Renal cortex interstitium (tissue), 15 donors: ENCODE measurements around the gene SIX6. TPM values are rescaled to one million over a fixed set of nuclear protein-coding genes. Genes with fewer than 3 reads are reported as not detected.
"Not testable (repeated sequence)": the region's sequence is repeated elsewhere in the genome, so short reads cannot be mapped to it uniquely, and the experiment has no call there.

Experiments used
- DNase-seq, 11 donors: peaks; one replicate each; pipeline ENCODE4 v3.0.0-alpha.2; 2013; ENCODE audit warnings: low read depth in 9 of 11, low spot score in 4 of 11; ENCODE audit errors: extremely low read depth in 1 of 11
- long read RNA-seq, 16 experiments: transcript quantifications; one replicate each; lab custom pipeline, GENCODE V29; 2026
- polyA plus RNA-seq, 3 donors: library from polyadenylated mRNA; unstranded; fragments of 120-200 nt; gene quantifications; one replicate each; pipeline ENCODE4 v1.2.1, GENCODE V29; 2013; ENCODE audit not compliant: insufficient read length in 3 of 3

Gene SIX6
- under 1 TPM in 1 of 3 donors, not detected in 2; 0.05 TPM for polyA plus RNA-seq
- long read RNA-seq, donor 1, result 0 reads
- long read RNA-seq, donor 2, result 0 reads
- long read RNA-seq, donor 3, result 0 reads
- long read RNA-seq, donor 4, result 0 reads
- long read RNA-seq, donor 5, result 0 reads
- long read RNA-seq, donor 6, result 0 reads
- long read RNA-seq, donor 7, result 0 reads
- long read RNA-seq, donor 8, result 0 reads
- long read RNA-seq, donor 9, result 0 reads
- long read RNA-seq, donor 10, result 0 reads
- long read RNA-seq, donor 11, result 0 reads
- long read RNA-seq, donor 12, result 0 reads
- long read RNA-seq, donor 13, result 0 reads
- long read RNA-seq, donor 14, result 0 reads
- long read RNA-seq, donor 15, result 0 reads
- long read RNA-seq, donor 16, result 0 reads

- DNase-seq, result peak in 2 of 11 donors; percentile 36 to 63
Measured at GRCh38 chr14:60508707-60509437, at the start of gene SIX6. TSS of gene SIX6 (plus strand) at chr14:60509146. CDS start at chr14:60509399, 253 bp downstream.

DNA sequence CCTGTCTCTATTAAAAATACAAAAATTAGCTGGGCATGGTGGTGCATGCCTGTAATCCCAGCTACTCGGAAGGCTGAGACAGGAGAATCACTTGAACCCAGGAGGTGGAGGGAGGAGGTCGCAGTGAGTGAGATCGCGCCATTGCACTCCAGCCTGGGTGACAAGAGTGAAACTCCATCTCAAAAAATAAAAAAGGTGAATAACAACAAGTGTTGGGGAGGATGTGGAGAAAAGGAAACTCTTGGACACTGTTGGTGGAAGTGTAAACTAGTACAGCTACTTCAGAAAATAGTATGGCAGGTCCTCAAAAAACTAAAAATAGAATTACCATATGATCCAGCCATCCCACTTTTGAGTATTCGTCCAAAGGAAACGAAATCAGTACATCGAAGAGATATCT is 28.7 kb upstream of the SIX6 start:
- not testable (repeated sequence) for DNase-seq

- no peak for DNase-seq
Measured at GRCh38 chr14:60482743-60483142, 26.2 kb upstream of the SIX6 start.

GRCh38 chr14:60485057-60485597 is 23.8 kb upstream of the SIX6 start:
- DNase-seq, result no peak

GRCh38 chr14:60485598-60486251 is 23.2 kb upstream of the SIX6 start, which contains the start of gene C14orf39:
TSS of gene C14orf39 (minus strand) at chr14:60486063. CDS start at chr14:60485078, 985 bp downstream.
- peak in 5 of 11 donors; percentile 42 to 68 (median 62) for DNase-seq

DNA sequence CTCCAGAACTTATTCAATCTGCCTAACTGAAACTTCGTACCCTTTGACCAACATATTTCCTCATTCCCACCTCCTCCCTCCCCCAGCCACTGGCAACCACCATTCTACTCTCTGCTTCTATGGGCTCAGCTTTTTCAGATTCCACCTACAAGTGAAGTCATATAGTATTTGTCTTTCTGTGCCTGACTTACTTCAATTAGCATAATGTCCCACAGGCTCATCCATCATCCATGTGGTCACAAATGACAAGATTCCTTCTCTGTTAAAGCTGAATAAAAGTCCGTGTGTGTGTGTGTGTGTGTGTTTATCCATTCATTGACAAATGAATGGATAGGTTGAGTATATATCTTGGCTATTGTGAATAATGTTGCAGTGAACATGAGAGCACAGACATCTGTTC is 21.7 kb upstream of the SIX6 start:
- DNase-seq, result no peak

- no peak for DNase-seq
Measured at GRCh38 chr14:60488175-60488574, 20.8 kb upstream of the SIX6 start.

GRCh38 chr14:60490270-60490669 is 18.7 kb upstream of the SIX6 start:
- no peak for DNase-seq

DNA sequence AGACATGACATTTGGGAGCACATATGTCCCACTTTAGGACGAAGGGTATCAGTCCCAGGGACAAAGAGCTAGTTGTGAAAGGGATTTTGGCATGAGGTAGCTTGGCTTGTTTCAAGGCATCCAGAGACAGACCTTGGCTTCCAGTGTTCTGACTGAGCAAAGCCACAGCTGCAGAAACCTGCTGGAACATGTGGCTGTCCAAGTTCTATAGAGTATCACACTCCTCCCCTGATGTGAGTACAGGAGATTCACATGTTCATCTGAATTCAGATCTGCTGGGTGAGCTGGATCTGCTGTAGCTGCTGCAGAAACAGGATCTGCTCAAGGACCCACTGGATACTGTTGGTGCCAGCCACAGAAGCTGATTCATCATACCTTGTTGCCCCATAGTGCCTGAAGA is 13.0 kb upstream of the SIX6 start:
- DNase-seq, result no peak

- no peak for DNase-seq
Measured at GRCh38 chr14:60502541-60502940, 6.4 kb upstream of the SIX6 start.

GRCh38 chr14:60505448-60505847 is 3.5 kb upstream of the SIX6 start:
- DNase-seq, result no peak

- no peak for DNase-seq
Measured at GRCh38 chr14:60506010-60506409, 2.9 kb upstream of the SIX6 start.

- no peak for DNase-seq
Measured at GRCh38 chr14:60506462-60506984, 2.4 kb upstream of the SIX6 start.

DNA sequence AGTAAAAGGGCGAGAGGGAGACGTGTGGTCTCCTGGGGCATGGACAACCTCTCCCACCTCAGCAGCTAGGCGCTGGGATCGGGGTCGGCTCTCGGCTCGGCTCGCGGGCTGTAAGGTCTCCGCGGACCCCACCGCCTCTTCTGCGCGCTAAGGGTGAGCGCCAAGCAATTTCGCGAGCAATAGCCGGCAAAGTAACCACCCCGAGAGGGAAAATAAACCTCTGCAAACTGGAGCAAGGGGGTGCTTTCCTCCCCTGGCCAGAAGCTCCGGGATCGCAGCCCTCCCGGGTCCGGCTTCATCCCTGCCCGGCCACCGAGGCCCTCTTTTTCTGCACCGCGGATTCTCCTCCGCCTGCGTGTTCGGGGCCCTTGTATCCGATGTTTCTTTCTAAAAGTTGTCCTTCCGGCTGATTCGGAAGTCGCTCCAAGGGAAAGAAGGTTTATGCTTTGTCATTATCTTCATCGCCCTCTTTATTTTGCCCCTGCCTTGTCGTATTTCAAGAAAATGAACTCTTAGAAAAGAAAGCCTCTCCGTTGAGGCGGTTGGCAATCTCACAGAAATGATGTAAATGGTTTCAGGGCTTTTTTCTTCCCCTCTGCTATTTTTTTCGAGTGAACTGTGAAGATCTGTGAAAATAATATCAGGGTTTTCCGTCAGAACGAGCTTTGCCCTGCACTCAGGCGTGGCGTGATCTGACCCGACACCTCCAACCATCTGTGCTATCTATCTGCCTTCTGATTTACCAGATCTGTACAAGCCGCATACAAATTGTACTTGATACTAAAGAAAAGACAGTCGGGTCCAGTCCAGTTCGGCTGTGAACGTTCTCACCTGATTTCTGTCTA is 1.7 kb upstream of the SIX6 start:
- no peak for DNase-seq

DNA sequence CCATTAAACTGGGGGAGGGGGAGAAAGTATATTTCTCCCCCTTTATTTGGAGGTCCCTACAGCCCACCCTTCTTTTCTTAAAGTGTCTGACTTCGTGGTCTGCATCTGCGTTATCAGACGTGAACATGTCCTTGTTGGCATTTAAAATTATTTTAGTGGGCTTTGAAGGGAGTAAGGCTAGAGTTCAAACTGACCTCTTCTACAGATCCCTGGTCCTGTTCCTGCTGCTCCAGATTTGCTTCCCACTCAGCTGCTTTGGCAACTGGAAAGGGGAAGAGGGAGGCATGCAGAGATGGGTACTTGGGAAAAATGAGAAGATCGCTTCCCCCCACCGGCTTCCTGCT is 611 bp upstream of the SIX6 start:
- DNase-seq, result no peak

GRCh38 chr14:60509438-60510253 is 700 bp downstream of the SIX6 start:
- DNase-seq, result no peak

GRCh38 chr14:60510254-60510950 is 1.5 kb downstream of the SIX6 start:
- peak in 1 of 11 donors; percentile 58 for DNase-seq
